Mammary microvascular endothelial cell (primary cell): ENCODE measurements around the gene NAT8. TPM values are rescaled to one million over a fixed set of nuclear protein-coding genes. Genes with fewer than 3 reads are reported as not detected.

Experiments used
- total RNA-seq: library from RNA; depleted of rRNA; stranded (reverse); fragments of >200 nt; gene quantifications from 2 replicates; pipeline ENCODE4 v1.2.3, GENCODE V29; 2015

The NAT8 gene
- total RNA-seq = not detected in 2 replicates

GRCh38 chr2:73642338-73643018, at the start of gene NAT8:
Gene NAT8 (minus strand): TSS chr2:73642422. CDS start chr2:73641628, 794 bp downstream.

Other genes with a start within 250 kb of the NAT8 start
- gene TPRKB, start 94.9 kb upstream of the NAT8 start, total RNA-seq = 53.7 and 63.0 TPM in 2 replicates
- gene DUSP11, start 137.7 kb upstream of the NAT8 start, total RNA-seq = 31.3 and 31.7 TPM in 2 replicates
- gene C2orf78, start 141.8 kb upstream of the NAT8 start, total RNA-seq = not detected in 2 replicates
- 23.2 and 25.0 TPM in 2 replicates for gene STAMBP, start 186.5 kb upstream of the NAT8 start, total RNA-seq